BE2C (cell line): ENCODE data around the gene TOP1.

Experiments
- DNase-seq: peaks from one replicate; pipeline ENCODE4 v3.0.0-alpha.2; 2020
- H3K27me3 ChIP-seq: fragments of 250-450 bp; sonication (Bioruptor Pico); 2 replicates; pipeline ENCODE4 v1.5.1; 2020; ENCODE audit warnings: mild to moderate bottlenecking
- H3K36me3 ChIP-seq: fragments of 250-450 bp; sonication (Bioruptor Pico); 2 replicates; pipeline ENCODE4 v1.5.1; 2020; ENCODE audit warnings: mild to moderate bottlenecking
- H3K4me1 ChIP-seq: fragments of 250-450 bp; sonication (Bioruptor Pico); 2 replicates; pipeline ENCODE4 v1.5.1; 2020
- H3K4me3 ChIP-seq: 2 replicates; pipeline ENCODE4 v1.5.1; 2011; ENCODE audit warnings: low read depth, low read length
- H3K9me3 ChIP-seq: fragments of 250-450 bp; sonication (Bioruptor Pico); 2 replicates; pipeline ENCODE4 v1.5.1; 2020
- CTCF ChIP-seq: IDR thresholded peaks from 2 replicates; pipeline ENCODE4 v1.5.1; 2012; ENCODE audit warnings: mild to moderate bottlenecking, low read depth, low read length

The TOP1 gene

DNA sequence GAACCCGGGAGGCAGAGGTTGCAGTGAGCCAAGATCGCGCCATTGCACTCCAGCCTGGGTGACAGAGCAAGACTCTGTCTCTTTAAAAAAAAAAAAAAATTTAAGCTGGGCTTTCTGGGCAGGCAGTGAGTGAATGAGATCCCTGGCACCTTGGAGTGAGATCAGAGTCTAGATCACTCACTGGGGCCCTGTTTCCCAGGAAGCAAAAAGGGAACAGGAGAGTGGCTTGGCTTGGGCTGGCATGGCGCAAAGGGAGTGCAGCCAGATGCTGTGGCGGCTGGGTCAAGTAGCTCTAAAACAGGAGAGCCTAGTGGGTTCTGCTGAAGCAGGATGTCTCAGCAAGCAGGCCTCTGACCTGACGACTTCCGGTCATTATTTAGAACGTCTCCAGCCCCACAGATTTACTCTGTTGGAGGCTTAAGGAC lies 119.2 kb downstream of the TOP1 start:
- DNase-seq = no peak
- no peaks in the 10 kb centered on the region for H3K27me3 ChIP-seq
- H3K36me3 ChIP-seq = no peaks in the 10 kb centered on the region
- H3K9me3 ChIP-seq = no peaks in the 10 kb centered on the region
- TF ChIP-seq CTCF = no peak
- H3K4me3 ChIP-seq = no peak overlapping the region
- no peaks in the 10 kb centered on the region for H3K4me1 ChIP-seq

GRCh38 chr20:41148942-41149341 lies 120.3 kb downstream of the TOP1 start:
- no peaks in the 10 kb centered on the region for H3K4me1 ChIP-seq
- no peaks in the 10 kb centered on the region for H3K36me3 ChIP-seq
- DNase-seq = no peak
- no peak for TF ChIP-seq CTCF
- no peak overlapping the region for H3K4me3 ChIP-seq
- H3K27me3 ChIP-seq = no peaks in the 10 kb centered on the region
- no peaks in the 10 kb centered on the region for H3K9me3 ChIP-seq

GRCh38 chr20:41150664-41151063 lies 122.0 kb downstream of the TOP1 start:
- Histone ChIP-seq H3K36me3 (no peaks in the 10 kb centered on the region; the same call in 1 of the 2 replicates), H3K4me1 (no peaks in the 10 kb centered on the region)
- DNase-seq = no peak

DNA sequence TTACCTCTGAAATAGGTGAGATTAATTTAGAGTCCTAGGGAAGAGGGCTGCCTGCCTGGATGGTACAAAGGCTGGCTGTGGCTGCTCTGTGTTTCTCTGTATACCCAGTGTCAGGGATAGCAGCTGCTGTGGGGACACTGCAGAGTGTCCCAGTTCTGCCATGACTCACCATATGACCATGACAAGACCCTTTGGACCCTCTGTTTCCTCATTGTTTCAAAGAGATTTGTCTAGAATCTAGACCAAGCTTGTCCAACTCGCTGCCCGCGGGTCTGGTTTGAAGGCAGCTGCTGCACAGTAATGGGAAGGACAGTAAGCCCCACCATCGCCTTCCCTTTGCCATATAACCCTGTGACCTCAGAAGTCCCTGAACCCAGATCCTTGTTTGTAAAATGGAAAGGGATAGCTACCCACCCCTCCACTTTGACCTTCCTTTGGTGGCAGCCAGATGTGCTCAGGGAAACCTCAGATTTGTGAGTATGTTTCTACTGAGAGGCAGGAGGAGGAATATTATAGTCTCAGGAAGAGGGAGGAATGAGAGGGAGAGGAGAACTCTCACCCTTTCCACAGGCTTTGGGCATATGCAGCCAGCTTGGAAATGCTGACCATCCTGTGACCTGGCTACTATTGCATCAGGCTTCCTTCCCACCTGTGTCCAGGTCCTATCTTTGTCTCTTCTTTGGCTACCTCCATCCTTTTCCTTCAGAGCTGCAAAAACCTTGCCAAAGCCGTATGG lies 122.7 kb downstream of the TOP1 start:
- Histone ChIP-seq H3K27me3 (no peaks in the 10 kb centered on the region), H3K4me3 (no peak overlapping the region), H3K36me3 (no peaks in the 10 kb centered on the region; the same call in 1 of the 2 replicates), H3K9me3 (no peaks in the 10 kb centered on the region), H3K4me1 (no peaks in the 10 kb centered on the region)
- TF ChIP-seq CTCF = no peak
- DNase-seq = no peak

More at GRCh38 chr20:41150664-41151063, 122.0 kb downstream of the TOP1 start:
- H3K9me3 ChIP-seq = no peaks in the 10 kb centered on the region
- no peak for TF ChIP-seq CTCF
- H3K27me3 ChIP-seq = no peaks in the 10 kb centered on the region
- H3K4me3 ChIP-seq = no peak overlapping the region

DNA sequence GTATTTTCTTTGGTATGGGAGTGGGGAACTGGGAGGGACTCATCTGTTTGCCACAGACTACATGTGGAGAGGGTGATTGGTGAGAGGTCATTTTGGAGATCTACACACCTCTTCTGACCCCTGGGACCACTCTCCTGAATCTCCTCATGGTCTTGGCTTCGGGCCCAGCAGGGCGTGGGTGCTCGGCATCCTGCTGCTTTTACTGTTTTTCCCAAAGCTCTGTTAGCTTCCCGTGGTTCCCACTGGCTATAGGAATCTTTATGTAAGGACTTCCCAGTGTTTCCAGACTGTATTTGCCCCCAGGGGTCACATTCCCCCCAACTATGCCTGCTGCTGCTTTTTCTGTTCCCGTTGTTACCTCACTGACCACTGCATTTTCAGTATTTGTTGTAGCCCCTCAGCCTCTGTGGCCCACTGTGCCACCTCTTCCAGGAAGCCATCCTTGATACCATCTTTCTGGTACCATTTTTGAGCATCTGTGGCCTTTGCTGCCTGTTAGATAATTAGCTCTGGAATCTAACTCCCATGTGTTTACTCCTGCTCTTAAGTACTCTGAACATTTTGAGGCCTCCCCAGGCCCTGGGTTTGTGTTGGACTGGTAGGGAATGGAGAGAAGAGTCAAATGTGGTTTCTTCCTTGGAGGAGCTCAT lies 123.6 kb downstream of the TOP1 start:
- no peaks in the 10 kb centered on the region; the same call in 1 of the 2 replicates for H3K36me3 ChIP-seq
- H3K4me3 ChIP-seq = no peak overlapping the region
- no peak for DNase-seq
- H3K9me3 ChIP-seq = no peaks in the 10 kb centered on the region
- H3K27me3 ChIP-seq = no peaks in the 10 kb centered on the region
- no peaks in the 10 kb centered on the region for H3K4me1 ChIP-seq
- no peak for TF ChIP-seq CTCF
